D721Med (cell line): ENCODE data around the gene ACER1.

Experiments
- DNase-seq: peaks from one replicate; pipeline ENCODE4 v3.0.0; 2011; ENCODE audit warnings: low spot score; ENCODE audit not compliant: insufficient read length
- FAIRE-seq: peaks from 2 replicates; lab custom pipeline; 2011; peaks lifted over from hg19 to GRCh38; lab: Jason Lieb, UNC
- CTCF ChIP-seq: IDR thresholded peaks from 2 replicates; pipeline ENCODE4 v1.5.1; 2012; ENCODE audit warnings: mild to moderate bottlenecking, control low read depth; ENCODE audit not compliant: insufficient read depth; ENCODE audit errors: missing control alignments

ACER1 gene

GRCh38 chr19:6333439-6333838 is at the start of gene ACER1:
ACER1 (minus strand) TSS chr19:6333612; CDS start chr19:6333551, 61 bp downstream.
- DNase-seq = no peak
- TF ChIP-seq CTCF = no peak
- FAIRE-seq = no peak

GRCh38 chr19:6383188-6383587 is 49.8 kb upstream of the ACER1 start:
- no peak for TF ChIP-seq CTCF
- DNase-seq (peak; percentile 5), FAIRE-seq (no peak)

- DNase-seq (no peak), FAIRE-seq (no peak)
- TF ChIP-seq CTCF = no peak
Observed at GRCh38 chr19:6381030-6381750, 47.8 kb upstream of the ACER1 start.

- FAIRE-seq = no peak
- no peak for DNase-seq
- TF ChIP-seq CTCF = no peak
Observed at GRCh38 chr19:6379744-6380143, 46.3 kb upstream of the ACER1 start.

- DNase-seq = no peak
- FAIRE-seq = no peak
- TF ChIP-seq CTCF = no peak
Observed at GRCh38 chr19:6378486-6378885, 45.1 kb upstream of the ACER1 start.

GRCh38 chr19:6378041-6378440 is 44.6 kb upstream of the ACER1 start:
- DNase-seq (no peak), FAIRE-seq (no peak)
- no peak for TF ChIP-seq CTCF

- no peak for DNase-seq
- TF ChIP-seq CTCF = no peak
- FAIRE-seq = no peak
Observed at GRCh38 chr19:6376512-6377190, 43.2 kb upstream of the ACER1 start.
